Endometrial microvascular endothelial cells (primary cell): Measurements from ENCODE around the gene CTDNEP1. TPM values are rescaled to one million over a fixed set of nuclear protein-coding genes. Genes with fewer than 3 reads are reported as not detected.

Experiments used
- in situ Hi-C: cut with HindIII; loops from 2 replicates; pipeline ENCODE4 v1.10.0; 2017; ENCODE audit warnings: low sequenced_read_pairs, low pct_unique_long_range_greater_than_20kb; ENCODE audit errors: inconsistent ontology term
- total RNA-seq: library from RNA; depleted of rRNA; stranded (reverse); fragments of >200 nt; gene quantifications from one replicate; pipeline ENCODE4 v1.2.3, GENCODE V29; 2015; ENCODE audit errors: inconsistent ontology term

CTDNEP1 gene
- total RNA-seq, 1 donor from 2014 or later: 55.9 TPM

DNA sequence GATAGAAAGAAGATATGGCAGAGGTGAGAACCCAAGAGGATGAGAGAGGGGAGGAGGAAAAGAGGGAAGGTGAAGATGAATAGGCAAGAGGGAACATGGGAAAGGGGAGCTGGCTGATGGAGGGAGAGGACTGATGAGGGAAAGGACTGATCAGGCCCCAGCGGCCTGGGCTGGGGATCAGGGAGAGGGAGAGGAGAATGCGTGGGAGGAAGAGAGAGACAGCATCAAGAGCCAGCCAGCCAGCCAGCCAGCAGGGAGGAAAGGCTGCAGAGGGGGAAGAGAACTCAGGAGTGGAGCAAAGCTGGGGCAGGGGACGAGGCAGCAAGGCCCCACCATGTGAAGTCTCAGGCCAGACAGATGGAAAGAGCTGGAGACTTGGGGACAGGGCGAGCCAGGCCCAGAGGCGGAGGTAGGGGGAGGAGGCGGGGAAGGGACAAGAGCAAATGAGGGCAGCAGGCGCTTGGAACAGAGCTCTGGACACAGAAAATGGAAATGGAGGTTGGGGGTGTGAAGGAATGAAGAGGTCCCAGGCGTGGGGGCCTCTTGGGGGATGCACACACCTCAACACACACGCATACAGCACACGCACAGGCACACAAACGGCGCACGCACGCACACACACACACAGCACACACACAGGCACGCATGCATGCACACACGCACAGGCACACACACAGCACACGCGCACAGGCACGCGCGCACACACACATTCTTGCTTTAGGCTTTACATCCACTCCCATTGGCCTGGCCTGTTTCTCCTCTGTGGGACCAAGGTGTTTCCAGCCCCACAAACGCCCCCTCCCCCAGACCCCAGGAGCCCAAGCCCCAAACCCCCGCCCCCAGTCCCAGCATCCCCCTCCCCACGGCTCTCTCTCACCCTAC, 44.2 kb downstream of the CTDNEP1 start:
- in situ Hi-C loops: no loop called here

DNA sequence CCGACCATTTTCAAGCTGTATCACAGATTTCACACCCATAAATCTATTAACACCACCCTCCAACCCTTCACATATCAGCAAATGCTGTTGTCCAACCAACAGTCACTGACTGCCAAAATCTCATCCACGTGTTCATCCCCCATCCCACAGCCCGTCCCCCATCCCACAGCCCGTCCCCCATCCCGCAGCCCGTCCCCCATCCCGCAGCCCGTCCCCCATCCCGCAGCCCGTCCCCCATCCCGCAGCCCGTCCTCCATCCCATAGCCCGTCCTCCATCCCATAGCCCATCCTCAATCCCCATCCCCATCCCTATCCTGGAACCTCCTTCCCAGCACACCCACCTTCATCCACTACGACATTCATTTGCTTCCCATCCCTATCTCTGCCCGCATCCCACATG, 46.0 kb downstream of the CTDNEP1 start:
- in situ Hi-C loops: no loop called here

DNA sequence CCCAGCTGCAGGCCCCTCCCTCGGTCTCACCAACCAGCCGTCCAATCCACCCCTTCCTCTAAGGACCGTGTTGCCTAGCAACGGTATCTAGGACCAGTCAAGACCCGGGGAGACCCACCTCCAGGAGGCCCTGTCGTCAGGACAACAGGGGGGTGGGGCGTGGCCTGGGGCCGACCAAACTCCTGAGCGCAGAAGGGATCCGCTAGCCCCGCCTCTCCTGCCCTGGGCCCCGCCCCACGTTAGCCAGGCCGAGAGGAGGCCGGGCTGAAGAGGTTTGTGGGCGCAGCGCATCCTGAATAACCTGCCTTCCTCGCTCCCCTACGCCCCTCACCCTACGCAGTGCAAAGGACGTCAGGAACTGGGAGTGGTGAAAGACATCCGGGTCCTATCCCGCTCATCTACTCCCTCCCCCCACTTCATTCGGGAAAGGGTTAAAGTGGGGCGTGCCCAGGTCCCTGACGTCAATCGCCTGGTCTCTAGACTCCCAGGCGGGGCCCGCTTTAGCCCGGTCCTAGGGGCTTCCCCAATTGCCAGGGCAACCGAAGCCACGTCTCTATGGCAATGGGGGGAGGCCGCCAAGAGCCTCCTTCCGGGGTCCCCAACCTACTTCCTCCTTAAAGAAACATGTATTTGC, 46.6 kb downstream of the CTDNEP1 start:
- in situ Hi-C loops: no loop called here

DNA sequence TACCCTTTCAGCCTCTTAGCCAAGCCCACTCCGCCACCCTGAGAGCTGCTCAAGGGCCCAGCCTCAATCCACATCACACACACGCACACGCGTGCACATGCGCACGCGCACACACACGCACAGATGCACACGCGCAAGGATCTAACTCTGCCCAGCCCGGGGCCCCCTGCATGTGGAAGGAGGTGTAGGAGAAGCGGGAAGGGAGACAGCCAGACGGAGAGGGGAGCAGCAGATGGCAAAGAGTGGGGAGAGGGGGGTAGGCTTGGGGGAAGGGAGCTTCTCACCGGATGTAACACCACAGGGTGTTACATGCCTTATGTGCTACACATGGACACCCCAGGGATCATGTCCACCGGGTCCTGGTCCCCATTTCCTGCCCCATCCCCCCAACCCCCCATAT, 47.2 kb downstream of the CTDNEP1 start:
- in situ Hi-C loops: no loop called here

DNA sequence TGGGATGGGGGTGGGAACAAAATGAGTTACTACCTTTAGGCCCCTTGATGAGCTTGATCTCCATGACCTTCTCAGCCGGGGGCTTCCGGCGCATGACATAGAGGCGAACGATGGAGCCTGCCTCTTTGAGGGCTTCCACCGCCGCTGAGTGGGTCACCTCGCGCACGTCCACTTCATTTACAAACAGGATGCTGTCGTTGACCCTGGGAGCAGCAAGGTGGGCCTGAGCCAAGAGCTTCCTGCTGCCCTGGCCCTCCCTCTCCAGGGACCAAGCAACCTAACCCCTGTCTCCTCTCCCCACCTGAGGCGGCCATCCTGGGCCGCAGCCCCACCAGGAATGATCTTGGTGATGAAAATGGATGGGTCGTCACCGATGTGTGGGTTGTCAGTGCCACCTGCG, 48.1 kb downstream of the CTDNEP1 start:
- in situ Hi-C loops: no loop called here

DNA sequence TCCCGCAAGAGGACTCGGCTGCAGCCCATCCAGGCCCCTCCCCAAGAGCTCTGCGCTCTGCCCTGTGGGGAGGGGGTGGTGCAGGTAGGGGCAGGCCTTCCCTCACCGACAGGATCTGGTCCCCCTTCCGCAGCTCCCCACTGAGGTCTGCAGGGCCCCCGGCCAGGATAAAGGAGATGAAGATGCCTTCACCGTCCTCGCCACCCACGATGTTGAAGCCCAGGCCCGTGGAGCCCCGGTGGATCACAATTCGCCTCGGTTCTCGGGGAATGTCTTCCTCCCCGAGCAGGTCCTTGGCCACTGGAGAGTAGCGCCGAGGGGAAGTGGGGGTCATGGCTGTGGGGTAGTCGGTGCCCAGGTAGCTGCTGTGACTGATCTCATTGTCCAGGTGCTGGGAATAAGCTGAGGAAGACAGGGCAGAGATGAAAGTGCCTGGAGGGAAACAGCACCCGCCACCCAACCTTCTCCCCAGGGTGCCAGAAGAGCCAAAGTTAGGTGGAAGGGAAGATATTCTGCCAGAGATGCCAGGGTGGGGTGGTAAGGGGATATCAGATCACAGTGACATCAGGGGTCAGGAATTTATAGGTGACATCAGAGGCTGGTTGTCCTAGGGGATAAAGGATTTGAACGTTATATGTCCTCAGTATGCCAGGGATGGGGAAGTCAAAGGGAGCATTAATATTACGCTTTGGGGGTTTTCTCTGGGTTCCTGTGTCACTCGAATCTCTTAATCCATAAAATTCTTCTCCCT, 54.7 kb downstream of the CTDNEP1 start:
- in situ Hi-C loops: no loop called here

DNA sequence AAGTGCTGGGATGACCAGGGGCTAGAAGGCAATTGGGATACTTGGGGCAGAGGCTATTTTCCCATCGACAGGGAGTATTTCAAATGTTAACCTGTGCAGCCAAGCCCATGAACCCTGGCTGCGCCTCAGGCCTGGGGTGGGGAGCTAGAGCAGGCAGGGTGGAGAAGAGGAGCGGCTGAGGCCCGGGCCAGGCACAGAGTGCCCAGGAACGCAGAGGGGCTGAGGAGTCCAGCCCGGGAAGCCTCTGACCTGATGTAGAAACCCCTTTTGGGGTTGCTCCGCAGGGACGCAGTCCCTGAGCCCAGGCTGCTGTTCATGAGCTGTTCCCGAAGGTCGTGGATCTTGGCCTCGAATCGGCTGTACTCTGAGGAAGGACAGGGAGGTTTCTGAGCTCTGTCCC, 55.6 kb downstream of the CTDNEP1 start:
- in situ Hi-C loops: no loop called here

Other genes starting within 250 kb of the CTDNEP1 start
- 302 TPM for gene RNASEK, start 239.1 kb downstream of the CTDNEP1 start, total RNA-seq
- gene BCL6B, start 228.7 kb downstream of the CTDNEP1 start, total RNA-seq: 67.7 TPM
- gene SLC16A13, start 215.7 kb downstream of the CTDNEP1 start, total RNA-seq: 2.0 TPM
- not detected for gene SLC16A11, start 207.6 kb downstream of the CTDNEP1 start, total RNA-seq
- not detected for gene CLEC10A, start 171.5 kb downstream of the CTDNEP1 start, total RNA-seq
- gene ASGR2, start 136.9 kb downstream of the CTDNEP1 start, total RNA-seq: not detected
- not detected for gene ASGR1, start 72.4 kb downstream of the CTDNEP1 start, total RNA-seq
- 5.9 TPM for gene DLG4, start 31.9 kb downstream of the CTDNEP1 start, total RNA-seq
- gene ACADVL, start 31.8 kb downstream of the CTDNEP1 start, total RNA-seq: 357 TPM
- 31.8 TPM for gene DVL2, start 17.2 kb downstream of the CTDNEP1 start, total RNA-seq
- 65.3 TPM for gene PHF23, start 12.3 kb downstream of the CTDNEP1 start, total RNA-seq
- gene GABARAP, start 9.3 kb downstream of the CTDNEP1 start, total RNA-seq: 154 TPM
- 46.6 TPM for gene ELP5, start 481 bp upstream of the CTDNEP1 start, total RNA-seq
- gene CLDN7, start 10.7 kb upstream of the CTDNEP1 start, total RNA-seq: 16.4 TPM
- gene SLC2A4, start 30.0 kb upstream of the CTDNEP1 start, total RNA-seq: not detected
- gene YBX2, start 42.9 kb upstream of the CTDNEP1 start, total RNA-seq: not detected
- 666 TPM for gene EIF5A, start 55.9 kb upstream of the CTDNEP1 start, total RNA-seq
- gene GPS2, start 63.6 kb upstream of the CTDNEP1 start, total RNA-seq: 39.7 TPM
- gene NEURL4, start 77.6 kb upstream of the CTDNEP1 start, total RNA-seq: 15.1 TPM
- not detected for gene ACAP1, start 84.8 kb upstream of the CTDNEP1 start, total RNA-seq
- 7.8 TPM for gene KCTD11, start 100.4 kb upstream of the CTDNEP1 start, total RNA-seq
- gene TMEM95, start 103.4 kb upstream of the CTDNEP1 start, total RNA-seq: not detected
- gene TNK1, start 129.4 kb upstream of the CTDNEP1 start, total RNA-seq: not detected
- 55.8 TPM for gene PLSCR3, start 142.8 kb upstream of the CTDNEP1 start, total RNA-seq
- gene TMEM256, start 152.4 kb upstream of the CTDNEP1 start, total RNA-seq: 109 TPM
- gene NLGN2, start 156.1 kb upstream of the CTDNEP1 start, total RNA-seq: 3.4 TPM
- not detected for gene SPEM1, start 168.6 kb upstream of the CTDNEP1 start, total RNA-seq
- gene SPEM2, start 173.9 kb upstream of the CTDNEP1 start, total RNA-seq: not detected
- gene SPEM3, start 177.1 kb upstream of the CTDNEP1 start, total RNA-seq: not detected
- 5.2 TPM for gene TMEM102, start 183.7 kb upstream of the CTDNEP1 start, total RNA-seq
- gene FGF11, start 187.8 kb upstream of the CTDNEP1 start, total RNA-seq: not detected
- gene CHRNB1, start 193.3 kb upstream of the CTDNEP1 start, total RNA-seq: 14.1 TPM
- 23.1 TPM for gene ZBTB4, start 227.9 kb upstream of the CTDNEP1 start, total RNA-seq
- not detected for gene SLC35G6, start 229.7 kb upstream of the CTDNEP1 start, total RNA-seq
- 40.6 TPM for gene POLR2A, start 232.6 kb upstream of the CTDNEP1 start, total RNA-seq